NOMO-1 treated with DMSO at 0.1 percent for 48 hours (cell line): Measurements from ENCODE around the gene ATXN2L.

ENCODE experiments used
- DNase-seq: peaks from one replicate; lab custom pipeline; 2025; ENCODE audit not compliant: unreplicated experiment; lab: John Stamatoyannopoulos, UW

ATXN2L gene

GRCh38 chr16:28884045-28884444 is 61.2 kb downstream of the ATXN2L start:
- DNase-seq, result no peak
